H1 (cell line): ENCODE measurements around the gene INHBC. TPM values are rescaled to one million over a fixed set of nuclear protein-coding genes. Genes with fewer than 3 reads are reported as not detected.
A peak's percentile ranks its signal among the peaks of the same experiment; 100 is the strongest.
"Not testable (repeated sequence)": the region's sequence is repeated elsewhere in the genome, so short reads cannot be mapped to it uniquely, and the experiment has no call there.

ENCODE experiments used
- CTCF ChIA-PET: fragments of 300-600 bp; sonication (Branson Sonifier 250); formaldehyde crosslinking; loops from one replicate; lab custom pipeline; 2021; ENCODE audit not compliant: partially characterized antibody; lab: Charles Lee
- POLR2A ChIA-PET: fragments of 300-600 bp; sonication (Branson Sonifier 250); formaldehyde crosslinking; loops from one replicate; lab custom pipeline; 2021; ENCODE audit warnings: inconsistent platforms; ENCODE audit not compliant: partially characterized antibody; lab: Charles Lee
- DNase-seq, 2 experiments: peaks; one replicate each; pipeline versions ENCODE4 v3.0.0 to v3.0.0-alpha.2; 2010 to 2022; ENCODE audit warnings: low spot score in 2 of 2, low read depth in 1 of 2, mixed read lengths in 1 of 2
- FAIRE-seq: peaks from 2 replicates; lab custom pipeline; 2011; peaks lifted over from hg19 to GRCh38; lab: Jason Lieb, UNC
- H2AFZ ChIP-seq: 2 replicates; pipeline ENCODE4 v1.8.1; 2012; ENCODE audit warnings: low read length, inconsistent platforms
- H2AK5ac ChIP-seq: 2 replicates; pipeline ENCODE4 v1.6.1; 2013; ENCODE audit warnings: low read depth, low read length
- H2BK120ac ChIP-seq: replicated peaks from 2 replicates; pipeline ENCODE3; 2013; ENCODE audit warnings: low read depth, low read length, inconsistent platforms
- H2BK12ac ChIP-seq: 2 replicates; pipeline ENCODE4 v1.6.1; 2013; ENCODE audit warnings: low read depth, low read length
- H2BK15ac ChIP-seq: 2 replicates; pipeline ENCODE4 v1.6.1; 2013; ENCODE audit warnings: low read length
- H2BK20ac ChIP-seq: 2 replicates; pipeline ENCODE4 v1.6.1; 2013; ENCODE audit warnings: low read length
- H2BK5ac ChIP-seq: 2 replicates; pipeline ENCODE4 v1.6.1; 2013; ENCODE audit warnings: low read depth, low read length
- H3K14ac ChIP-seq: 2 replicates; pipeline ENCODE4 v1.6.1; 2013; ENCODE audit warnings: inconsistent platforms; ENCODE audit not compliant: insufficient read length
- H3K18ac ChIP-seq: 2 replicates; pipeline ENCODE4 v1.6.1; 2013; ENCODE audit warnings: low read length; ENCODE audit errors: extremely low read depth
- H3K23ac ChIP-seq: 2 replicates; pipeline ENCODE4 v1.6.1; 2013; ENCODE audit warnings: inconsistent platforms; ENCODE audit not compliant: insufficient read length
- H3K23me2 ChIP-seq: 2 replicates; pipeline ENCODE4 v1.6.1; 2013; ENCODE audit warnings: low read depth, low read length
- H3K27ac ChIP-seq: 2 replicates; pipeline ENCODE4 v1.6.1; 2011; ENCODE audit warnings: low read depth, low read length, inconsistent platforms
- H3K27me3 ChIP-seq, 4 experiments: replicated peaks in 1 of 4; 1 replicate in 1 of 4; 2 replicates in 3 of 4; pipeline versions ENCODE4 v1.6.1 to v1.8.1; 2011 to 2013; ENCODE audit warnings: low read length in 3 of 4, mild to moderate bottlenecking in 3 of 4, inconsistent platforms in 2 of 4, mixed read lengths in 2 of 4, moderate library complexity in 1 of 4; ENCODE audit not compliant: control insufficient read depth in 3 of 4, insufficient read depth in 3 of 4; ENCODE audit errors: extremely low read depth in 1 of 4
- H3K36me3 ChIP-seq, 4 experiments: 2 replicates each; pipeline versions ENCODE4 v1.6.1 to v1.8.1; 2011 to 2013; ENCODE audit warnings: mild to moderate bottlenecking in 4 of 4, low read length in 3 of 4, moderate library complexity in 2 of 4, control low read depth in 1 of 4, inconsistent platforms in 1 of 4; ENCODE audit not compliant: insufficient read depth in 4 of 4, control insufficient read depth in 2 of 4
- H3K4ac ChIP-seq: replicated peaks from 2 replicates; pipeline ENCODE3; 2013; ENCODE audit warnings: low read length, low read depth, mixed read lengths, inconsistent platforms; ENCODE audit not compliant: insufficient read length
- H3K4me1 ChIP-seq, 4 experiments: replicated peaks in 1 of 4; 1 replicate in 1 of 4; 2 replicates in 3 of 4; pipeline versions ENCODE4 v1.6.1 to v1.8.1; 2011 to 2013; ENCODE audit warnings: low read length in 3 of 4, inconsistent platforms in 2 of 4, mixed read lengths in 1 of 4; ENCODE audit not compliant: insufficient read depth in 4 of 4, control insufficient read depth in 3 of 4
- H3K4me2 ChIP-seq, 2 experiments: 2 replicates each; pipeline versions ENCODE4 v1.6.1 to v1.8.1; 2011 to 2013; ENCODE audit warnings: low read depth in 2 of 2, low read length in 2 of 2, control low read depth in 1 of 2, inconsistent platforms in 1 of 2, mild to moderate bottlenecking in 1 of 2; ENCODE audit not compliant: insufficient read depth in 1 of 2
- H3K4me3 ChIP-seq, 4 experiments: fragments of 200-600, 300-600 bp in 1 of 4; sonication (generic), shearing (Covaris generic), sonication (Bioruptor Twin) in 1 of 4; 2 replicates each; pipeline versions ENCODE4 v1.5.1 to v1.8.1; 2011 to 2016; ENCODE audit warnings: low read length in 4 of 4, low read depth in 3 of 4, control low read depth in 2 of 4, inconsistent platforms in 2 of 4, mild to moderate bottlenecking in 2 of 4, mixed read lengths in 1 of 4, moderate library complexity in 1 of 4; ENCODE audit not compliant: insufficient read depth in 2 of 4; ENCODE audit errors: extremely low read depth in 1 of 4
- H3K56ac ChIP-seq: replicated peaks from 2 replicates; pipeline ENCODE3; 2013; ENCODE audit warnings: low read depth, mild to moderate bottlenecking, mixed read lengths, low read length, inconsistent platforms; ENCODE audit not compliant: insufficient read length
- H3K79me1 ChIP-seq: 2 replicates; pipeline ENCODE4 v1.6.1; 2013; ENCODE audit warnings: low read depth, low read length, control low read depth
- H3K79me2 ChIP-seq, 2 experiments: 2 replicates each; pipeline versions ENCODE4 v1.6.1 to v1.8.1; 2012 to 2013; ENCODE audit warnings: low read length in 2 of 2, mild to moderate bottlenecking in 2 of 2, inconsistent platforms in 1 of 2; ENCODE audit not compliant: insufficient read depth in 2 of 2, control insufficient read depth in 1 of 2
- H3K9ac ChIP-seq, 4 experiments: replicated peaks in 1 of 4; 1 replicate in 1 of 4; 2 replicates in 3 of 4; pipeline versions ENCODE4 v1.6.1 to v1.8.1; 2011 to 2013; ENCODE audit warnings: low read depth in 3 of 4, low read length in 3 of 4, control low read depth in 2 of 4, mild to moderate bottlenecking in 2 of 4, moderate library complexity in 2 of 4, inconsistent platforms in 1 of 4; ENCODE audit errors: extremely low read depth in 1 of 4
- H3K9me3 ChIP-seq, 2 experiments: 2 replicates each; pipeline versions ENCODE4 v1.6.1 to v1.8.1; 2012 to 2013; ENCODE audit warnings: mild to moderate bottlenecking in 2 of 2, moderate library complexity in 2 of 2, control low read depth in 1 of 2, inconsistent platforms in 1 of 2, low read depth in 1 of 2, low read length in 1 of 2, mixed read lengths in 1 of 2; ENCODE audit not compliant: insufficient read depth in 2 of 2
- H4K20me1 ChIP-seq, 2 experiments: replicated peaks in 1 of 2; 2 replicates each; pipeline versions ENCODE3 to v1.8.1; 2011 to 2013; ENCODE audit warnings: inconsistent platforms in 2 of 2, low read length in 2 of 2, mild to moderate bottlenecking in 1 of 2; ENCODE audit not compliant: insufficient read depth in 2 of 2, control insufficient read depth in 1 of 2
- H4K5ac ChIP-seq: 2 replicates; pipeline ENCODE4 v1.6.1; 2013; ENCODE audit warnings: low read length, low read depth, mixed read lengths, inconsistent platforms; ENCODE audit not compliant: insufficient read length
- H4K8ac ChIP-seq: 2 replicates; pipeline ENCODE4 v1.8.0; 2013; ENCODE audit warnings: mild to moderate bottlenecking, moderate library complexity, low read length, inconsistent platforms; ENCODE audit not compliant: insufficient read depth; ENCODE audit errors: extremely low read depth
- H4K91ac ChIP-seq: replicated peaks from 2 replicates; pipeline ENCODE3; 2013; ENCODE audit warnings: low read length, mixed read lengths, inconsistent platforms; ENCODE audit not compliant: insufficient read length
- WGBS, 2 experiments: shearing (Covaris generic) in 1 of 2; methylation state at CpG; one replicate each; pipeline versions ENCODE4 v1.1.6 to v1.1.7; 2013 to 2015; ENCODE audit warnings: low lambda C conversion rate in 2 of 2, mixed read lengths in 2 of 2, inconsistent platforms in 1 of 2, low coverage in 1 of 2, missing lambda C conversion rate in 1 of 2; ENCODE audit not compliant: insufficient replicate concordance in 2 of 2, insufficient coverage in 1 of 2, insufficient read length in 1 of 2; ENCODE audit errors: extremely low coverage in 1 of 2, missing lambda C conversion rate in 1 of 2; 5-methylcytosine and 5-hydroxymethylcytosine counted together
- polyA plus RNA-seq, 7 experiments: library from polyadenylated mRNA; depleted of rRNA in 3 of 7; stranded (reverse) in 5 of 7; unstranded in 2 of 7; fragments of >200 nt in 5 of 7; fragments of 200-250 nt in 2 of 7; gene quantifications; 1 replicate in 5 of 7; 2 replicates in 1 of 7; 4 replicates in 1 of 7; pipeline versions ENCODE4 v1.2.1 to v1.2.3, GENCODE V29; 2011 to 2013; ENCODE audit warnings: missing spikeins in 2 of 7, mixed read lengths in 2 of 7
- total RNA-seq: library from RNA; stranded (reverse); fragmentation: NEBNext Ultra II Directional; extraction: Animal tissue kit (Norgen Biotek cat#: 25700); gene quantifications from 2 replicates; pipeline ENCODE4 v1.2.1, GENCODE V29; 2021

The INHBC gene
- total and polyA plus RNA-seq, 2 of the 8 experiments (the other 6 are each of a cell fraction or from before 2014, with no cell fraction given) = 0.15 TPM; not detected in 1

GRCh38 chr12:57402156-57402555, 32.4 kb upstream of the INHBC start:
- CTCF ChIA-PET = interaction anchor here (1.0 to 4.2 kb wide), 4 partner anchors 19 to 95 kb away, joined by 3 to 19 read pairs (median 10); partner anchors contain the start of gene INHBE
- H4K91ac ChIP-seq, H3K4ac ChIP-seq: not testable (repeated sequence)

More at GRCh38 chr12:57402156-57402555, 32.4 kb upstream of the INHBC start:
- not testable (repeated sequence) for H3K79me1 ChIP-seq, H2BK5ac ChIP-seq, H3K23me2 ChIP-seq, H2AK5ac ChIP-seq, H3K56ac ChIP-seq, H3K4me3 ChIP-seq, H3K4me2 ChIP-seq, H4K20me1 ChIP-seq, H4K8ac ChIP-seq, H3K14ac ChIP-seq, H2BK15ac ChIP-seq, H3K36me3 ChIP-seq, FAIRE-seq, H3K79me2 ChIP-seq, H2BK120ac ChIP-seq, H3K9me3 ChIP-seq, H3K4me1 ChIP-seq, H3K27me3 ChIP-seq, H2BK20ac ChIP-seq, H4K5ac ChIP-seq, H3K9ac ChIP-seq, H3K18ac ChIP-seq, H2AFZ ChIP-seq, H3K23ac ChIP-seq, H2BK12ac ChIP-seq, H3K27ac ChIP-seq
- DNase-seq = peak in 1 of 2 experiments; percentile 17
- WGBS, 2 experiments = 94% methylated on average over 4 of the region's 4 CpGs; no CpG with 5 or more reads in 1 of the 2 experiments
- POLR2A ChIA-PET = interaction anchor here (0.5 to 1.6 kb wide), 5 partner anchors 9 to 71 kb away, joined by 3 to 4 read pairs (median 3); no protein-coding TSS in a partner anchor
